PC-9 (cell line): Measurements from ENCODE around the gene SFMBT2. TPM values are rescaled to one million over a fixed set of nuclear protein-coding genes. Genes with fewer than 3 reads are reported as not detected.

Source experiments
- BruUV-seq: library from RNA; stranded (reverse); fragments of 400-500 nt; replicated peaks from 2 replicates; lab custom pipeline; 2021; lab: Mats Ljungman, UMichigan
- CTCF ChIA-PET: fragments of 300-600 bp; sonication (Branson Sonifier 250); formaldehyde crosslinking; loops from one replicate; lab custom pipeline; 2022; ENCODE audit warnings: antibody characterized with exemption; lab: Charles Lee
- POLR2A ChIA-PET: fragments of 300-600 bp; sonication (Branson Sonifier 250); formaldehyde crosslinking; loops from one replicate; lab custom pipeline; 2022; ENCODE audit warnings: antibody characterized with exemption; ENCODE audit not compliant: unreplicated experiment; lab: Charles Lee
- DNase-seq, 2 experiments: peaks; one replicate each; pipeline versions ENCODE4 v3.0.0 to v3.0.0-alpha.2; 2015 to 2022; ENCODE audit warnings: mixed read lengths in 1 of 2
- H2AFZ ChIP-seq: fragments of 200-600 bp; sonication (generic); 2 replicates; pipeline ENCODE4 v1.8.1; 2017; ENCODE audit warnings: antibody characterized with exemption
- H3F3A ChIP-seq: fragments of 200-600 bp; sonication (generic); 2 replicates; pipeline ENCODE4 v1.8.1; 2017; ENCODE audit warnings: antibody characterized with exemption, mild to moderate bottlenecking, low read depth; ENCODE audit not compliant: insufficient read depth
- H3K27ac ChIP-seq: fragments of 200-600 bp; sonication (generic); 2 replicates; pipeline ENCODE4 v1.6.1; 2016; ENCODE audit warnings: mixed run types
- H3K27me3 ChIP-seq: fragments of 200-600 bp; sonication (generic); 2 replicates; pipeline ENCODE4 v1.6.1; 2016; ENCODE audit warnings: low read depth, mixed run types; ENCODE audit not compliant: insufficient read depth
- H3K36me3 ChIP-seq: fragments of 200-600 bp; sonication (generic); 2 replicates; pipeline ENCODE4 v1.6.1; 2016; ENCODE audit warnings: low read depth, mixed run types
- H3K4me1 ChIP-seq: fragments of 200-600 bp; sonication (generic); replicated peaks from 2 replicates; pipeline ENCODE4 v1.6.1; 2016; ENCODE audit warnings: mixed run types; ENCODE audit not compliant: insufficient read depth
- H3K4me2 ChIP-seq: fragments of 200-600 bp; sonication (generic); 2 replicates; pipeline ENCODE4 v1.6.1; 2017; ENCODE audit warnings: mixed run types
- H3K4me3 ChIP-seq: fragments of 200-600 bp; sonication (generic); 2 replicates; pipeline ENCODE4 v1.6.1; 2016; ENCODE audit warnings: mixed run types
- H3K79me2 ChIP-seq: fragments of 200-600 bp; sonication (generic); 2 replicates; pipeline ENCODE4 v1.6.1; 2017; ENCODE audit warnings: low read depth, mixed run types
- H3K9me2 ChIP-seq: fragments of 200-600 bp; sonication (generic); 2 replicates; pipeline ENCODE4 v1.8.1; 2017; ENCODE audit warnings: mild to moderate bottlenecking; ENCODE audit not compliant: insufficient read depth
- H3K9me3 ChIP-seq: fragments of 200-600 bp; sonication (generic); 2 replicates; pipeline ENCODE4 v1.8.1; 2016; ENCODE audit warnings: low read depth; ENCODE audit not compliant: insufficient read depth
- H4K20me1 ChIP-seq: fragments of 200-600 bp; sonication (generic); 2 replicates; pipeline ENCODE4 v1.8.1; 2017; ENCODE audit not compliant: insufficient read depth
- CTCF ChIP-seq: fragments of 200-600 bp; sonication (generic); conservative IDR thresholded peaks from 2 replicates; pipeline ENCODE4 v1.6.1; 2017; ENCODE audit warnings: mixed run types, antibody characterized with exemption, mild to moderate bottlenecking, moderate library complexity
- EZH2 ChIP-seq: fragments of 200-600 bp; sonication (generic); IDR thresholded peaks from 2 replicates; pipeline ENCODE4 v1.8.0; 2017; ENCODE audit warnings: antibody characterized with exemption, low read depth
- intact Hi-C: fragments of 100-400 bp; cut with micrococcal nuclease; formaldehyde crosslinking; loops from one replicate; pipeline ENCODE4 v1.10.0; 2022; ENCODE audit not compliant: unreplicated experiment
- total RNA-seq: library from RNA; stranded (reverse); gene quantifications from 2 replicates; pipeline ENCODE4 v1.2.3, GENCODE V29; 2021

SFMBT2 gene
- total RNA-seq, 1 experiment from 2014 or later = 0.07 TPM

- intact Hi-C loops = no loop called here
- Histone ChIP-seq H3F3A (no peaks in the 10 kb centered on the region), H3K4me1 (no peaks in the 10 kb centered on the region), H2AFZ (no peak overlapping the region), H3K9me3 (no peaks in the 10 kb centered on the region), H4K20me1 (no peaks in the 10 kb centered on the region), H3K79me2 (no peaks in the 10 kb centered on the region), H3K36me3 (no peaks in the 10 kb centered on the region), H3K9me2 (no peaks in the 10 kb centered on the region), H3K27ac (no peak overlapping the region), H3K27me3 (peaks cover 10% of the 10 kb centered on the region; the same call in 1 of the 2 replicates), H3K4me3 (no peak overlapping the region), H3K4me2 (no peak overlapping the region)
- BruUV-seq = no TSS peak
- no peak for DNase-seq
- no peak for TF ChIP-seq EZH2
- TF ChIP-seq CTCF = no peak
- ChIA-PET CTCF (no interaction called here), POLR2A (no interaction called here)
Measured at GRCh38 chr10:7119325-7120015, 291.4 kb downstream of the SFMBT2 start.

- Histone ChIP-seq H3K27ac (no peak overlapping the region), H3K36me3 (no peaks in the 10 kb centered on the region), H3K4me3 (no peak overlapping the region), H3K79me2 (no peaks in the 10 kb centered on the region), H3K9me3 (no peaks in the 10 kb centered on the region), H3K4me2 (no peak overlapping the region), H3K27me3 (peaks cover 10% of the 10 kb centered on the region; the same call in 1 of the 2 replicates), H3K4me1 (no peaks in the 10 kb centered on the region), H3F3A (no peaks in the 10 kb centered on the region), H2AFZ (no peak overlapping the region), H3K9me2 (no peaks in the 10 kb centered on the region), H4K20me1 (no peaks in the 10 kb centered on the region)
- POLR2A ChIA-PET = no interaction called here
- intact Hi-C loops = no loop called here
- CTCF ChIA-PET = interaction anchor here (0.5 kb wide), 1 partner anchor 1204 kb away, joined by 5 read pairs; no protein-coding TSS in a partner anchor
- TF ChIP-seq CTCF = no peak
- no peak for TF ChIP-seq EZH2
- BruUV-seq = no TSS peak
- no peak for DNase-seq
Measured at GRCh38 chr10:7117806-7118674, 292.8 kb downstream of the SFMBT2 start.

DNA sequence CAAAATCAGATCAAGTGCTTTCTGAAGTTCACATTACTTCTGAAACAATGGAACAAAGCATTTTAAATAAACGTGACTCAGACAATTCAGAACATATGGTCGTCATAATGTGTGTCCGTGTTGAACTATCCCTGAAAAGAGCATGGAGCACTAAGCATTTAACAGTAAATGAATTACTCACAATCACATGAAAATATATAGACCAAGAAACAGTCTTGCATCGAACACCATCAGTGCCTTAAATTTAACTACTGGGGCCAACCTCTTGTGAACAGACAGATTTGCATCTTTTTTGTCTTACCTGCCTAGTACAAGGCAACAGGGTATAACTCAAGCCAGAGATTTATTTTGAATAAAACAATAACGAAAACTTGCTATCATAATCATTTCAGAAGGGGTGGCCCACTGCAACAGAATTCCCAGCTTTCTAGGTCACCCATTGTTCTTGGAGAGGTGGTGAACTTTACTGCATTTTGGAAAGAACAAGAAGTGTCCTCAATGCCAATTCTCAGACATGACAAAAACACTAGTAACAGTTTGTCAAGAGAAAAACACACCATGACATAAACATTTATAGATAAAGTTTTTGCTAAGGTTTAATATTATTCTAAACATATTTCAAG lies 293.5 kb downstream of the SFMBT2 start:
- H3K9me2 ChIP-seq = no peaks in the 10 kb centered on the region
- CTCF ChIA-PET = interaction anchor here (0.5 kb wide), 1 partner anchor 1205 kb away, joined by 5 read pairs; no protein-coding TSS in a partner anchor
- BruUV-seq = no TSS peak

More for the DNA sequence above, 293.5 kb downstream of the SFMBT2 start:
- Histone ChIP-seq H3K79me2 (no peaks in the 10 kb centered on the region), H4K20me1 (no peaks in the 10 kb centered on the region), H3K36me3 (no peaks in the 10 kb centered on the region), H3K9me3 (no peaks in the 10 kb centered on the region), H3K4me2 (no peak overlapping the region), H3K4me1 (no peaks in the 10 kb centered on the region), H2AFZ (no peak overlapping the region), H3K27ac (no peak overlapping the region), H3K27me3 (peaks cover 10% of the 10 kb centered on the region; the same call in 1 of the 2 replicates), H3F3A (no peaks in the 10 kb centered on the region), H3K4me3 (no peak overlapping the region)
- no peak for DNase-seq
- intact Hi-C loops = no loop called here
- POLR2A ChIA-PET = no interaction called here
- TF ChIP-seq EZH2 (no peak), CTCF (no peak)
